A673 (cell line): Measurements from ENCODE around the gene RANBP10. TPM values are rescaled to one million over a fixed set of nuclear protein-coding genes. Genes with fewer than 3 reads are reported as not detected.
A peak's percentile ranks its signal among the peaks of the same experiment; 100 is the strongest.

Experiments used
- BruUV-seq: library from RNA; stranded (reverse); fragments of 400-500 nt; replicated peaks from 2 replicates; lab custom pipeline; 2021; lab: Mats Ljungman, UMichigan
- CTCF ChIA-PET: fragments of 300-600 bp; sonication (Branson Sonifier 250); formaldehyde crosslinking; loops from one replicate; lab custom pipeline; 2022; ENCODE audit warnings: antibody characterized with exemption; lab: Charles Lee
- POLR2A ChIA-PET: fragments of 300-600 bp; sonication (Branson Sonifier 250); formaldehyde crosslinking; loops from one replicate; lab custom pipeline; 2022; ENCODE audit warnings: antibody characterized with exemption; ENCODE audit not compliant: low non-redundant PET; lab: Charles Lee
- DNase-seq: peaks from one replicate; pipeline ENCODE4 v3.0.0-alpha.2; 2015; ENCODE audit warnings: low spot score
- H3K27ac ChIP-seq: fragments of 200-600 bp; sonication (generic); 2 replicates; pipeline ENCODE4 v1.5.1; 2016; ENCODE audit warnings: mixed run types, low read depth, mild to moderate bottlenecking, mixed read lengths, antibody characterized with exemption, low read length; ENCODE audit not compliant: poor library complexity, severe bottlenecking
- H3K27me3 ChIP-seq: fragments of 200-600 bp; sonication (generic); replicated peaks from 2 replicates; pipeline ENCODE4 v1.6.1; 2017; ENCODE audit warnings: mixed run types, low read depth, mild to moderate bottlenecking, mixed read lengths, antibody characterized with exemption, low read length; ENCODE audit not compliant: insufficient read depth, poor library complexity
- H3K36me3 ChIP-seq: fragments of 200-600 bp; sonication (generic); 2 replicates; pipeline ENCODE4 v1.6.1; 2016; ENCODE audit warnings: mixed run types, mild to moderate bottlenecking, mixed read lengths, antibody characterized with exemption, low read length; ENCODE audit not compliant: insufficient read depth, poor library complexity, severe bottlenecking
- H3K4me1 ChIP-seq: fragments of 200-600 bp; sonication (generic); 2 replicates; pipeline ENCODE4 v1.6.1; 2017; ENCODE audit warnings: mixed run types, mild to moderate bottlenecking, mixed read lengths, antibody characterized with exemption, low read length; ENCODE audit not compliant: insufficient read depth, poor library complexity, severe bottlenecking
- H3K4me3 ChIP-seq: fragments of 200-600 bp; sonication (generic); 2 replicates; pipeline ENCODE4 v1.5.1; 2016; ENCODE audit warnings: low read depth, mixed run types, mild to moderate bottlenecking, mixed read lengths, low read length; ENCODE audit not compliant: poor library complexity, severe bottlenecking
- H3K9me3 ChIP-seq: fragments of 200-600 bp; sonication (generic); 2 replicates; pipeline ENCODE4 v1.6.1; 2016; ENCODE audit warnings: mixed run types, low read depth, mild to moderate bottlenecking, mixed read lengths, antibody characterized with exemption, low read length; ENCODE audit not compliant: poor library complexity, severe bottlenecking
- CTCF ChIP-seq: fragments of 300-800, 200-600 bp; sonication (generic); conservative IDR thresholded peaks from 2 replicates; pipeline ENCODE4 v1.5.1; 2017; ENCODE audit warnings: low read depth, mild to moderate bottlenecking, antibody characterized with exemption, low read length, moderate library complexity, mixed read lengths
- EZH2 ChIP-seq: fragments of 200-600 bp; sonication (generic); IDR thresholded peaks from 2 replicates; pipeline ENCODE4 v1.6.1; 2017; ENCODE audit warnings: borderline replicate concordance, low read depth, mild to moderate bottlenecking, mixed read lengths, antibody characterized with exemption, low read length; ENCODE audit not compliant: poor library complexity, severe bottlenecking
- intact Hi-C: fragments of 100-400 bp; cut with micrococcal nuclease; formaldehyde crosslinking; loops from one replicate; pipeline ENCODE4 v1.10.0; 2022; ENCODE audit not compliant: unreplicated experiment
- total RNA-seq: library from RNA; stranded (reverse); gene quantifications from 2 replicates; pipeline ENCODE4 v1.2.3, GENCODE V29; 2021

The RANBP10 gene
- total RNA-seq, 1 experiment from 2014 or later, result 28.0 TPM

- peak overlapping the region; percentile 92 for H3K4me3 ChIP-seq
- H3K9me3 ChIP-seq, result no peaks in the 10 kb centered on the region
- H3K36me3 ChIP-seq, result no peaks in the 10 kb centered on the region
- intact Hi-C loops, result no loop called here
- TF ChIP-seq EZH2, result no peak
- no peak for TF ChIP-seq CTCF
- H3K27me3 ChIP-seq, result no peaks in the 10 kb centered on the region
- CTCF ChIA-PET, result interaction anchor here (0.6 to 1.9 kb wide), 2 partner anchors 29 to 89 kb away, joined by 3 to 5 read pairs; no protein-coding TSS in a partner anchor
- POLR2A ChIA-PET, result no interaction called here
- DNase-seq, result no peak
- H3K4me1 ChIP-seq, result peaks cover 34% of the 10 kb centered on the region
- H3K27ac ChIP-seq, result peak overlapping the region; percentile 96
- no TSS peak for BruUV-seq
Measured at GRCh38 chr16:67846063-67846319, 39.6 kb upstream of the RANBP10 start.

- ChIA-PET CTCF (interaction anchor here (1.9 kb wide), 1 partner anchor 29 kb away, joined by 5 read pairs; no protein-coding TSS in a partner anchor), POLR2A (no interaction called here)
- intact Hi-C loops, result no loop called here
- BruUV-seq, result TSS peak; percentile 77
- H3K9me3 ChIP-seq, result no peaks in the 10 kb centered on the region
- H3K27ac ChIP-seq, result peak overlapping the region; percentile 96
- no peak for TF ChIP-seq CTCF
- TF ChIP-seq EZH2, result no peak
- H3K4me3 ChIP-seq, result peak overlapping the region; percentile 92
- H3K27me3 ChIP-seq, result no peaks in the 10 kb centered on the region
- DNase-seq, result no peak
- peaks cover 34% of the 10 kb centered on the region for H3K4me1 ChIP-seq
- no peaks in the 10 kb centered on the region for H3K36me3 ChIP-seq
Measured at GRCh38 chr16:67845291-67846062, 39.1 kb upstream of the RANBP10 start.

GRCh38 chr16:67844497-67844896 lies 38.1 kb upstream of the RANBP10 start:
- Histone ChIP-seq H3K4me3 (peak overlapping the region; percentile 89), H3K9me3 (no peaks in the 10 kb centered on the region), H3K4me1 (peaks cover 34% of the 10 kb centered on the region), H3K36me3 (no peaks in the 10 kb centered on the region), H3K27ac (peak overlapping the region; percentile 22), H3K27me3 (no peaks in the 10 kb centered on the region)
- BruUV-seq, result no TSS peak
- CTCF ChIA-PET, result interaction anchor here (1.9 kb wide), 1 partner anchor 28 kb away, joined by 5 read pairs; no protein-coding TSS in a partner anchor
- POLR2A ChIA-PET, result no interaction called here
- TF ChIP-seq CTCF (no peak), EZH2 (no peak)
- no peak for DNase-seq
- intact Hi-C loops, result no loop called here
